Lower leg skin (tissue), 3 donors: Measurements from ENCODE around the gene C16orf96.

Experiments used
- CTCF ChIP-seq, 3 donors: fragments of 450-650 bp; IDR thresholded peaks; one replicate each; pipeline ENCODE4 v1.5.1; 2016; ENCODE audit warnings: antibody characterized with exemption in 3 of 3, mild to moderate bottlenecking in 3 of 3, moderate library complexity in 2 of 3
- POLR2A ChIP-seq, 2 donors: fragments of 450-650 bp; IDR thresholded peaks; one replicate each; pipeline ENCODE4 v1.6.1; 2016 to 2017; ENCODE audit warnings: antibody characterized with exemption in 2 of 2, mild to moderate bottlenecking in 1 of 2, moderate library complexity in 1 of 2

- no peak for TF ChIP-seq POLR2A (IDR thresholded peaks at IDR 0.05)
- TF ChIP-seq CTCF (IDR thresholded peaks at IDR 0.05): no peak
These were observed 8.0 kb upstream of the C16orf96 start for GRCh38 chr16:4548124-4548523.
